ACC112 (cell line): ENCODE results near the gene DUSP18.
"Not testable (repeated sequence)": the region's sequence is repeated elsewhere in the genome, so short reads cannot be mapped to it uniquely, and the experiment has no call there.

ENCODE experiments used
- H2AFZ ChIP-seq: fragments of 200-600 bp; sonication (generic); one replicate; pipeline ENCODE4 v1.6.0; 2017; ENCODE audit warnings: antibody characterized with exemption, low read length; ENCODE audit not compliant: unreplicated experiment
- H3K27ac ChIP-seq: fragments of 200-600 bp; sonication (generic); 2 replicates; pipeline ENCODE4 v1.5.1; 2014; ENCODE audit warnings: low read depth, mild to moderate bottlenecking, antibody characterized with exemption, low read length, moderate library complexity
- H3K27me3 ChIP-seq: fragments of 200-600 bp; sonication (generic); 2 replicates; pipeline ENCODE4 v1.6.1; 2014; ENCODE audit warnings: mild to moderate bottlenecking, antibody characterized with exemption, low read length, moderate library complexity, mixed read lengths; ENCODE audit not compliant: insufficient read depth
- H3K36me3 ChIP-seq: fragments of 200-600 bp; sonication (generic); 2 replicates; pipeline ENCODE4 v1.6.1; 2016; ENCODE audit warnings: mild to moderate bottlenecking, antibody characterized with exemption, low read length, moderate library complexity, mixed read lengths; ENCODE audit not compliant: insufficient read depth
- H3K4me1 ChIP-seq: fragments of 200-600 bp; sonication (generic); one replicate; pipeline ENCODE4 v1.6.1; 2016; ENCODE audit warnings: low read length, mixed read lengths; ENCODE audit not compliant: insufficient read depth, unreplicated experiment, control insufficient read depth
- H3K4me3 ChIP-seq: fragments of 200-600 bp; sonication (generic); 2 replicates; pipeline ENCODE4 v1.5.1; 2014; ENCODE audit warnings: mild to moderate bottlenecking, low read depth, low read length
- H3K79me2 ChIP-seq: fragments of 200-600 bp; sonication (generic); one replicate; pipeline ENCODE4 v1.6.0; 2016; ENCODE audit warnings: low read length; ENCODE audit not compliant: control insufficient read depth, unreplicated experiment, insufficient read depth

Gene DUSP18

DNA sequence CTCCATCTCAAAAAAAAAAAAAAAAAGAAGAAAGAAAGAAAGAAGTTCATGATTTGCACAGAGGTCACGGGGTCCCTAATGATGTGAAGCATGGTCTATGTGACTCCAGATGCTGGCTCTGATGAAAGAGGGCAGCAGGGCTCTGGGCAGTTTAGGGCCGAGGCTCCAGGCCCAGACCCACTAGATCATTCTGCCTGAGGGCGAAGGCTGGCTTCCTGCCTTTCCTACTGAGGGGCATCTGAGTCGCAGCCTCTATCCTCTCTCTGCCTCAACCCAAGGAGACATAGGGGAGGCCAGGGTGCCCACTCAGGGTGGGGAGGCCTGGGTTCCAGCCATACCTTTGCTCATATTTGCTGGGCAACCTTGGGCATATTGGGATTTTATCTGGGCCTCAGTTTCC is 27.3 kb downstream of the DUSP18 start:
- Histone ChIP-seq H3K4me3 (no peak overlapping the region), H3K4me1 (peaks cover 22% of the 10 kb centered on the region), H3K27me3 (no peaks in the 10 kb centered on the region), H3K79me2 (peaks cover 37% of the 10 kb centered on the region), H2AFZ (no peak overlapping the region), H3K36me3 (no peaks in the 10 kb centered on the region), H3K27ac (no peak overlapping the region)

DNA sequence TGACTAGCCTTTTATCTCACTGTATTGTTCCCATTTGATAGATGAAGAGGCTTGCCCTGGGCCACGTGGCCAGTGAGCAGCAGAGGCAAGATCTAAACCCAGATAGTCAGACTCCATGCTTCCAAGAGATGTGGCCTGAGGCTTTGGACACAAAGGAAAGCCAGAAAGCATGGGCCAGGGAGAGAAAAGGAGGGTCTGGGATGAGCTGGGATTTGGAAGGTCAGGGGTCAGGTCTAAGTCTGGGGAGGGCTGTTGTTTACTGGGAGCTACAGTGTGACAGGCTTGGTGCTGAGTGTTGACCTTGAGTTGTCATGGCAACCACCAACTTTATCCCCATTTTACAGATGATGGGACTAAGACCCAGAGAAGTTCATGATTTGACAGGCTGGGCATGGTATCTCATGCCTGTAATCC is 30.0 kb downstream of the DUSP18 start:
- Histone ChIP-seq H3K36me3 (no peaks in the 10 kb centered on the region), H3K4me1 (peaks cover 8% of the 10 kb centered on the region), H2AFZ (no peak overlapping the region), H3K27me3 (no peaks in the 10 kb centered on the region), H3K4me3 (peak overlapping the region; percentile 93), H3K27ac (no peak overlapping the region), H3K79me2 (peaks cover 32% of the 10 kb centered on the region)

DNA sequence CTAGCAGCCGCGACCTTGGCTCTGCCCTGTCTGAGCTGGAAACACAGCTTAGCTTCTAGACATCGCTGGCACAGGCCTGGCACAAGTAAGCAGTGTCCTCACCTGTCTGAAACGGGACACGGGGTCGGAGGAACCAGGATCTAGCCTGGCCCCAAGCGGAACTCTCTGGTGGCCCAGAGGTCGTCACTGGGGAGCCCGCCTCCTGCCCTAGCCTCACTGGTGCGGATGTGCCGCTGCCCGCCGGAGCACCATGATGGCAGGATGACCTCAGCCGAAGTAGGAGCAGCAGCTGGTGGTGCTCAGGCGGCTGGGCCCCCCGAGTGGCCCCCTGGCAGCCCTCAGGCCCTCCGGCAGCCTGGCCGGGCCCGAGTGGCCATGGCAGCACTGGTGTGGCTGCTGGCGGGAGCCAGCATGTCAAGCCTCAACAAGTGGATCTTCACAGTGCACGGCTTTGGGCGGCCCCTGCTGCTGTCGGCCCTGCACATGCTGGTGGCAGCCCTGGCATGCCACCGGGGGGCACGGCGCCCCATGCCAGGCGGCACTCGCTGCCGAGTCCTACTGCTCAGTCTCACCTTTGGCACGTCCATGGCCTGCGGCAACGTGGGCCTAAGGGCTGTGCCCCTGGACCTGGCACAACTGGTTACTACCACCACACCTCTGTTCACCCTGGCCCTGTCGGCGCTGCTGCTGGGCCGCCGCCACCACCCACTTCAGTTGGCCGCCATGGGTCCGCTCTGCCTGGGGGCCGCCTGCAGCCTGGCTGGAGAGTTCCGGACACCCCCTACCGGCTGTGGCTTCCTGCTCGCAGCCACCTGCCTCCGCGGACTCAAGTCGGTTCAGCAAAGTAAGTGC is 31.2 kb downstream of the DUSP18 start:
- H3K4me3 ChIP-seq, result peak overlapping the region; percentile 93
- H3K27me3 ChIP-seq, result no peaks in the 10 kb centered on the region
- peak overlapping the region; percentile 39 for H3K27ac ChIP-seq
- H3K4me1 ChIP-seq, result peaks cover 8% of the 10 kb centered on the region
- H3K36me3 ChIP-seq, result no peaks in the 10 kb centered on the region
- H2AFZ ChIP-seq, result peak overlapping the region; percentile 56
- peaks cover 32% of the 10 kb centered on the region for H3K79me2 ChIP-seq

DNA sequence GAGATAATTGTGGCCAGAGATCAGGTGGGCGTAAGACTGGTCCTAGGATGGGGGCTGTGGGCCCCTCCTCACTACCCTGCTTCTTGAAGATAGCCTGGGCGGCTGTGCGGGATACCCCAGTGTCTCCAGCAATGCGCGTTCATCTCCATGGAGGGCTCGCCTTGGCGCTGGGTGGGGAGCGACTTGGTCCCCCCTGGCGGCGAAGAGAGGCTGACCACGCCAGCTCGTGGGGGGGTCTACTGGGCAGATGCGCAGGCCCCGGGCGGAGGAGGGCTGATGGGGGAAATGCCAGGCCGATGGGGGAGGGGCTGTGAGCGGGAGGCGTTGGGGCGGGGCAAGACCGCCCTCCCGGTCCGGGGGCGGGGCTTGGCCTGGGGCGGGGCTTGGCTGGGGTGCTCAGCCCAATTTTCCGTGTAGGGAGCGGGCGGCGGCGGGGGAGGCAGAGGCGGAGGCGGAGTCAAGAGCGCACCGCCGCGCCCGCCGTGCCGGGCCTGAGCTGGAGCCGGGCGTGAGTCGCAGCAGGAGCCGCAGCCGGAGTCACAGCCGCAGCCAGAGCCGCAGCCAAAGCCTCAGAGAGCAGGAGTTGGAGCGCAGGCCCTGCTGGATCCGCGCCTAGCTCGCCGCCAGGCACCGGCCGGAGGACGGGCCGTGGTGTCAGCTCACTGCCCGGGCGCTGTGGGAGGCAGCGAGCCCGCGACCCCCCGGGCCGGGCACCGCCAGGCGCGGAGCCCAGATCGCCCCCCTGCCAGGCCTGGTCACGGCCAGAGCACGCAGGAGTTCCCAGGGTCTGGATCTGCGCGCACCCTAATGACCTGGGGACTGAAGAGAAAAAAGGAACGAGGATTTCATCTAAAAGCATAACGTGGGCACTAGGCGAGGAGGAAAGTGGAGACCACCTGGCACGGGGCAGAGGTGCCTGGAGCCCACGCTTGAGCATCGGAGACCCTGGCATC is 32.1 kb downstream of the DUSP18 start, which contains the start of gene SLC35E4:
SLC35E4 (plus strand) TSS at position 509 of the 953 bp plus-strand sequence. CDS start 670 bp downstream, outside the sequence.
- H3K79me2 ChIP-seq, result peaks cover 28% of the 10 kb centered on the region
- H3K27me3 ChIP-seq, result no peaks in the 10 kb centered on the region
- peak within 1 kb of the TSS; percentile 93 for H3K4me3 ChIP-seq
- peak within 1 kb of the TSS; percentile 84 for H3K27ac ChIP-seq
- peaks cover 8% of the 10 kb centered on the region for H3K4me1 ChIP-seq
- H3K36me3 ChIP-seq, result no peaks in the 10 kb centered on the region
- peak within 1 kb of the TSS; percentile 56 for H2AFZ ChIP-seq

DNA sequence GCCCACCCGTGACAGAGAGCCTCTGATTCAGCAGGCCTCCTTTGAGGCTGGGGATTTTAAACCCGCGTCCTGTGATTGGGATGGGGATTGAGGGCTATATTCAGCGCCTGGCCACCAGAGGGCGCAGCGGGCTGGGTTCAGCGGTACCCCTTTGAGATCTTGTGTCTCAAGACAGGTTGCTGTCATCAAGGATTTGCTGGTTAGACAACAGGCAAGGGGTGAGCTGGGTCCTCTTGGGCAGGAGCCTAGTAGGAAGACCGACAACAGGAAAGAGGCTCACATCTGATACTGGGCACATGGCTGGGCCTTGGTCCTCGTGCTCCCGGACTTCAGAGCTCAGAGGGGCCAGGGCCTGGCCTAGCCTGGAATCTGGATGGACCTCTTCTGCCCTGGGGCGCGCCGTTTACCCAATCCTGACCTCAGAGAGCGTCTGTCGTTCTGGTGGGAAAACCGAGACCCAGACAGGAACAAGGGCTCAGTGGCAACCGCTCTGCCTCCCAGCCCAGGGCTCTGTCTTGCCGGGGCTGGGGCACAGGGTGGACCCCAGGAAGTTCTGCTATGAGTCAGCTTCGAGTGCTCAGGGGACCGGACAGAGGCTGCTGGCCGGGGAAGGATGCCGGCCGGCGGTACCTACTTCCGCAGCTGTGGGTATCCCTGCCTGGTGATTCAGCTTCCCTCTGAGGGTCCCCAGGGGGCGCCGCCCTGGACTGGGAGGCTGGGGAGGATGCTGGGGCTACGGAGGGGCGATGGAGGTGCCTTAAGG is 33.0 kb downstream of the DUSP18 start:
- peak overlapping the region; percentile 84 for H3K27ac ChIP-seq
- H3K36me3 ChIP-seq, result no peaks in the 10 kb centered on the region
- peaks cover 26% of the 10 kb centered on the region for H3K79me2 ChIP-seq
- H3K4me1 ChIP-seq, result peaks cover 8% of the 10 kb centered on the region
- H3K4me3 ChIP-seq, result peak overlapping the region; percentile 75
- no peaks in the 10 kb centered on the region for H3K27me3 ChIP-seq
- peak overlapping the region; percentile 40 for H2AFZ ChIP-seq

DNA sequence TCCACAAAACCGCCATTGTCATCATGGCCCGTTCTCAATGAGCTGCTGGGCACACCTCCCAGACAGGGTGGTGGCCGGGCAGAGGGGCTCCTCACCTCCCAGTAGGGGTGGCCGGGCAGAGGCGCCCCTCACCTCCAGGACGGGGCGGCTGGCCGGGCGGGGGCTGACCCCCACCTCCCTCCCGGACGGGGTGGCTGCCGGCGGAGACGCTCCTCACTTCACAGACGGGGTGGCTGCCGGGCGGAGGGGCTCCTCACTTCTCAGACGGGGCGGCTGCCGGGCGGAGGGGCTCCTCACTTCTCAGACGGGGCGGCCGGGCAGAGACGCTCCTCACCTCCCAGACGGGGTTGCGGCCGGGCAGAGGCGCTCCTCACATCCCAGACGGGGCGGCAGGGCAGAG is 36.2 kb downstream of the DUSP18 start:
- not testable (repeated sequence) for H3K4me3 ChIP-seq, H3K4me1 ChIP-seq, H3K79me2 ChIP-seq, H3K27me3 ChIP-seq, H2AFZ ChIP-seq, H3K27ac ChIP-seq, H3K36me3 ChIP-seq

DNA sequence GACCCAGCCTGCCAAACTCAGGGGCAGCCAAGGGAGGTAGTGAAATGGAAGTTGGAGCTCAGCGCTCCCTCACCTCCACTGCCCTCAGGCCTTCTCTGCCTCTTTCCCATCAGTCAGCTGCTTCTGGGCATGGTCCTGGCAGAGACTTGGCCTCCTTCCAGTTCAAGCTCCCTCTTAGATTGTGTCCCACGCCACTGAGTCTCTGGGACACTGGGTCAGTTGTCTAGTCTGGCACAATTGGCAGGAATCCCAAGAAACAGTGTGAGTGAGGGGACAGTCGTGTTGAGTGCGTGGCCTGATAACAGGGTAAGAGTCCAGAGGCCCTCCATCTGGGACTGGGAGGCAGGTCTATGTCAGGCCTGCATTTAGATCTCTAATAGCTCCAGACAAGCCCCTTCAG is 39.2 kb downstream of the DUSP18 start:
- Histone ChIP-seq H3K27me3 (no peaks in the 10 kb centered on the region), H3K4me3 (no peak overlapping the region), H3K27ac (no peak overlapping the region), H3K79me2 (no peaks in the 10 kb centered on the region), H3K36me3 (no peaks in the 10 kb centered on the region), H3K4me1 (no peaks in the 10 kb centered on the region), H2AFZ (no peak overlapping the region)

DNA sequence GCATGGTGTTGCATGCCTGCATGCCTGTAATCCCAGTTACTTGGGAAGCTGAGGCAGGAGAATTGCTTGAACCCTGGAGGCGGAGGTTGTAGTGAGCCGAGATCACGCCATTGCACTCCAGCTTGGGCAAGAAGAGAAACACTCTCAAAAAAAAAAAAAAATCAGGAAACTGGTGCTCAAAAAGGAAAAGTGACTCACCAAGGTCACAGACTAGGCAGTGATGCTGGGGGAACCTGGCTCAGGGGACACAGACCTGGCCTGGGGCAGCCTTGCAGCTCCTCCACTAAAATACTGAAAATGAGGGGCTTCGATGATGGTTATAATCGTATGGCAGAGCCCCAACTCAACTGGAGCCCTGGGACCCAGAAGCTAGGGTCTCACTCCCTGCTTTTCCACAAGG is 40.2 kb downstream of the DUSP18 start:
- Histone ChIP-seq H3K27ac (no peak overlapping the region), H3K79me2 (no peaks in the 10 kb centered on the region), H3K27me3 (no peaks in the 10 kb centered on the region), H3K4me1 (no peaks in the 10 kb centered on the region), H3K4me3 (no peak overlapping the region), H3K36me3 (no peaks in the 10 kb centered on the region), H2AFZ (no peak overlapping the region)

DNA sequence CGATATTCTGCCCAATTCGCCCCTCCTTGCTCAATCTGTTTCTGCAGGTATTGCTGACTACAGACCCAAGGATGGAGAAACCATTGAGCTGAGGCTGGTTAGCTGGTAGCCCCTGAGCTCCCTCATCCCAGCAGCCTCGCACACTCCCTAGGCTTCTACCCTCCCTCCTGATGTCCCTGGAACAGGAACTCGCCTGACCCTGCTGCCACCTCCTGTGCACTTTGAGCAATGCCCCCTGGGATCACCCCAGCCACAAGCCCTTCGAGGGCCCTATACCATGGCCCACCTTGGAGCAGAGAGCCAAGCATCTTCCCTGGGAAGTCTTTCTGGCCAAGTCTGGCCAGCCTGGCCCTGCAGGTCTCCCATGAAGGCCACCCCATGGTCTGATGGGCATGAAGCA is 41.3 kb downstream of the DUSP18 start:
- Histone ChIP-seq H3K4me3 (no peak overlapping the region), H2AFZ (no peak overlapping the region), H3K27ac (no peak overlapping the region), H3K36me3 (no peaks in the 10 kb centered on the region), H3K79me2 (no peaks in the 10 kb centered on the region), H3K4me1 (no peaks in the 10 kb centered on the region), H3K27me3 (no peaks in the 10 kb centered on the region)

DNA sequence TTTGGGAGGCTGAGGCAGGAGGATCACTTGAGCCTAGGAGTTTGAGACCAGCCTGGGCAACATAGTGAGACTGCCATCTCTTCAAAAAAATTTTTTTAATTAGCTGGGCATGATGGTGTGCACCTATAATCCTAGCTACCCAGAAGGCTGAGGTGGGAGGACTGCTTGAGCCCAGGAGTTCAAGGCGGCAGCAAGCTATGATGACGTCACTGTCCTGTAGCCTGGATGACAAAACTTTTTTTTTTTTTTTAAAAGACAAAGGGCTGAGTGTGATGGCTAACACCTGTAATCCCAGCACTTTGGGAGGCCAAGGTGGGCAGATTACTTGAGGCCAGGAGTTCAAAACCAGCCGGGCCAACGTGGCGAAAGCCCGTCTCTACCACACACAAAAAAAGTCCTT is 47.8 kb downstream of the DUSP18 start:
- H2AFZ ChIP-seq, H3K27me3 ChIP-seq, H3K4me1 ChIP-seq, H3K79me2 ChIP-seq, H3K36me3 ChIP-seq, H3K4me3 ChIP-seq, H3K27ac ChIP-seq: not testable (repeated sequence)
